GM19043 (cell line): ENCODE results near the gene UBA6.

Source experiments
- ATAC-seq: cut with Tn5 transposase; IDR thresholded peaks from one replicate; pipeline ENCODE4 v1.9.1; 2021; ENCODE audit warnings: low read depth; ENCODE audit not compliant: unreplicated experiment

Gene UBA6

GRCh38 chr4:67584496-67584895 lies 116.5 kb downstream of the UBA6 start:
- ATAC-seq: no peak

- ATAC-seq: no peak
Measured at GRCh38 chr4:67581913-67582312, 119.0 kb downstream of the UBA6 start.

- no peak for ATAC-seq
Measured at GRCh38 chr4:67581208-67581857, 119.6 kb downstream of the UBA6 start.

- ATAC-seq: no peak
Measured at GRCh38 chr4:67580577-67580976, 120.4 kb downstream of the UBA6 start.

- peak; percentile 41 for ATAC-seq
Measured at GRCh38 chr4:67576538-67576937, 124.4 kb downstream of the UBA6 start.

- ATAC-seq: no peak
Measured at GRCh38 chr4:67576059-67576466, 124.9 kb downstream of the UBA6 start.

GRCh38 chr4:67575232-67576058 lies 125.5 kb downstream of the UBA6 start:
- peak; percentile 94 for ATAC-seq

GRCh38 chr4:67573193-67573592 lies 127.8 kb downstream of the UBA6 start:
- no peak for ATAC-seq

GRCh38 chr4:67571975-67572374 lies 129.0 kb downstream of the UBA6 start:
- no peak for ATAC-seq

- ATAC-seq: no peak
Measured at GRCh38 chr4:67570537-67570936, 130.4 kb downstream of the UBA6 start.

- ATAC-seq: no peak
Measured at GRCh38 chr4:67568820-67569219, 132.1 kb downstream of the UBA6 start.

- no peak for ATAC-seq
Measured at GRCh38 chr4:67566335-67566734, 134.6 kb downstream of the UBA6 start.

- no peak for ATAC-seq
Measured at GRCh38 chr4:67565284-67565683, 135.7 kb downstream of the UBA6 start.
